Lung microvascular endothelial cell (primary cell): Measurements from ENCODE around the gene SLC4A11. TPM values are rescaled to one million over a fixed set of nuclear protein-coding genes. Genes with fewer than 3 reads are reported as not detected.

Experiments used
- DNase-seq, 2 donors: peaks; one replicate each; pipeline versions ENCODE4 v3.0.0 to v3.0.0-alpha.2; 2010; ENCODE audit warnings: low read depth in 2 of 2
- total RNA-seq: library from RNA; depleted of rRNA; stranded (reverse); fragments of >200 nt; gene quantifications from 2 replicates; pipeline ENCODE4 v1.2.1, GENCODE V29; 2014

Gene SLC4A11
- total RNA-seq, 1 donor from 2014 or later = 23.8 TPM

GRCh38 chr20:3246682-3247081 is 7.7 kb upstream of the SLC4A11 start:
- no peak for DNase-seq

DNA sequence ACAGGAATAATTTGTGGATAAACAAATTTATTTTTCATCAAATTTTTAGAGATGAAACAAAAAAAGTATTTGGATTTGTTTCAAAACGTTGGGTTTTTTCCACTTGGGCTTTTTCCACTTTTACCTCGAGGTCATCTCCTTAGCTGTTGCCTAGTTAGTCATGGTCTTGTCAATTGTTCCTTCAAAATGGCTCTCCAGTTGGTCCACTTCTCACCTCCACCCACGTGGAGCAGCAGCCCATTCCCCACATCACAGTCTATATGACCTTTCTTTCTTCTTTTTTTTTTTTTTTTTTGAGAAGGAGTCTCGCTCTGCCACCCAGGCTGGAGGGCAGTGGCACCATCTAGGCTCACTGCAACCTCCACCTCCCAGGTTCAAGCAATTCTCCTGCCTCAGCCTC is 6.7 kb upstream of the SLC4A11 start:
- no peak for DNase-seq

DNA sequence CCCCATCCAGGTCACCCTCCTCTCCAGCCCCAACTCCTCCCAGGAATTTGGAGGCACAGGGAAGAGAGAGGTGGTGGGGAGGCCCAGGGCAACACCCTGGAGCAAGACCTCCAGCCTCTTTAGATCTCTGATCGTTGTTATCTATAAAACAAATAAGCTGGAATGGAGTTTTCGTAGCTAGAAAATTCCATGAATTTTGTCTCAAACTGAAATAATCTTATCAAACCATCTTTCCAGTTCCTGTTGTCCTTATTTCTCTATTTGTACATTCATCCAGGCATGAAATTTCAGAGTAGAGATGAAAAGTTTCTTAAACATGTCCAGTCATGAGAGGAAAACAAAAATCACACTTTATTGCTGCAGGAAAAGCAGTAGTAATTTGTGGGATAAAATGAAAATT is 6.2 kb upstream of the SLC4A11 start:
- no peak for DNase-seq

DNA sequence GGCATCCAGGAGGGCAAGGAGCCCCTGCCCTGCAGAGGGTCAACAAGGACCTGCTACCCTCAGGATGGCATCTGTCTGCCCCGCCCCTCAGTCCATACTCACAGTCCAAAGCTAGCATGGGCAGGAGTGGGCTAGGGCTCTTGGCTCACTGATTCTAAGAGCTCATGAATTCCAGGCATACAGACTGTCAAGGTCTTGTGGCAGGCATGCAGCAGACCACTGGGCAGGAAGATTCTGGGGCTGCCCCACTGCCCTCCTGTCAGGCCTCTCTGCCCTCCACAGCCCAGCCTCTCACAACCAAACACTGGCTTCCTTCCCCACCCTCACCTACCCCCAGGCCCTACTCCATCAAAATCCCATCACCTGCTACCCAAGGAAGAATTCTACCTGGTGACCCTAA is 5.6 kb upstream of the SLC4A11 start:
- DNase-seq = no peak

DNA sequence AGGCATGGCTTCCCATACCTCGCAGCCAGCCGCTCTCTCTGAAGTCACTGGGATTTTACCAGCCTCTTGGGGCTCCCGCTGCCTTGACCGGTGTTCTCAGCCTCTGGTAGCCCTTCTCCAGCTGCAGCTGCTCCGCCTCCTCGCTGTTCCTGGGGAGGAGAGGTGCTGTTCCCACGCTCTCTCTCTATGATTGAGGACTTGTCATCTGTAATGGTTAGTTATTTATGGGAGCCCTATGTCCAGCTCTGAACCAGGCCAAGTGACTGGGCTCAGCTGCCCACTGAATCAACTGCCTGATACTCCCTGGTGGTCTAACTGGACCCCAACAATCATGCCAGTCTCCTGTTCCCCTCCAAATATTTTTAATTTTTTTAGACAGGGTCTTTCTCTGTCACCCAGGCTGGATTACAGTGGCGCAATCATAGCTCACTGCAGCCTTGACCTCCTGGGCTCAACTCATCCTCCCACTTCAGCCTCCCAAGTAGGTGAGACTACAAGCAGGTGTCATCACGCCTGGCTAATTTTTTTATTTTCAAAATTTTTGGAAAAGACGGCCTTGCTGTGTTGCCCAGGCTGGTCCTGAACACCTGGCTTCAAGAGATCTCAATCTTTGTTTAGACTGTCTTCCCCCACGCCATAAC is 4.8 kb upstream of the SLC4A11 start:
- DNase-seq = peak in 1 of 2 donors; percentile 21

DNA sequence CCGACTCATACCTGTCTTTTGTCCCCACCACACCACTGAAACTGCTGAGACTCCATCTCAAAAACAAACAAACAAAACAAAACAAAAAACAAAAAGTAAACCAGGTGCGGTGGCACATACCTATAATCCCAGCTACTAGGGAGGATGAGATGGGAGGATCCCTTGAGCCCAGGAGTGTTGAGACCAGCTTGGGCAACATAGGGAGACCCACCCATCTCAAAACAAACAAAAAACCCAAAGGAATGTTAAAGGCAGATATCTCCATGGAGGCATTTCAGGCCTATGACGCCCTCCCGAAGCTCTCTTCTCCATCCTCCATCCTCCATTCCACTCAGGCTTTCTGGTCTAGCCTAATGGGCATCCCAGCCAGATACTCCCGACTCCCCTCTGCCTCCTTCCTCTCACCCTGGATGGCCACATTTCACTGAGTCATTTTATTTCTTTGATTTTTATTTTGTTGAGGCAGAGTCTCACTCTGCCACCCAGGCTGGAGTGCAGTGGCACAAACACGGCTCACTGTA is 3.2 kb upstream of the SLC4A11 start:
- DNase-seq = no peak

DNA sequence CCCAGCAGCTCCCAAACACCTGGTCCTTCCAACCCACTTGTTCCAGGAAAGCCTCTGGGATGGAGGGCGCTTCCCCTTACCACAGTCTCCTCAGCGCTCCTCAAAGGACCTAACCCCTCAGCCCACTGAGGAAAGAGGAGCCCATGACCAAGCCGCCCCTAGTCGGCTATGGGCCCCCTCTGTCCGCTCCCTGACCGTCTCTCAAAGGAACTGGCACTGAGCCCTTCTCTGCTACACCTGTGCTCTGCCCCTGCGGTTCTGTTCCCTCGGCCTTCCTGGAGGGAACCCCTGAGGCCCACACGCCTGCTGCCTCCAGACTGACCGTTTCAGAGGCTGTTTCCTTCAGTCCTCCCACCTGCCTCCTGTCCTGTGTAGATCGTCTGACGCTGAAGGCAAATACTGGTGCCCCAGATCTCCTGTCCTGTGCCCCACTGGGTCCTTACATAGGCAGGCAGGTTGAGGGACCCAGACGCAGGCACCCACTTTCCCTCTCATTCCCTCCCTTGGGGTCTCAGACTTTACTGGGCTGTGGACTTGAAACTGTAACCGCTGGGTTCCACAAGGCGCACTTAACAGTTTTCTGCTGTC is 1.9 kb upstream of the SLC4A11 start:
- no peak for DNase-seq

GRCh38 chr20:3239867-3240775 is 1.1 kb upstream of the SLC4A11 start:
- peak; percentile 50 to 51 for DNase-seq

GRCh38 chr20:3238616-3239025 is 369 bp downstream of the SLC4A11 start:
- DNase-seq = peak; percentile 22 to 36

DNA sequence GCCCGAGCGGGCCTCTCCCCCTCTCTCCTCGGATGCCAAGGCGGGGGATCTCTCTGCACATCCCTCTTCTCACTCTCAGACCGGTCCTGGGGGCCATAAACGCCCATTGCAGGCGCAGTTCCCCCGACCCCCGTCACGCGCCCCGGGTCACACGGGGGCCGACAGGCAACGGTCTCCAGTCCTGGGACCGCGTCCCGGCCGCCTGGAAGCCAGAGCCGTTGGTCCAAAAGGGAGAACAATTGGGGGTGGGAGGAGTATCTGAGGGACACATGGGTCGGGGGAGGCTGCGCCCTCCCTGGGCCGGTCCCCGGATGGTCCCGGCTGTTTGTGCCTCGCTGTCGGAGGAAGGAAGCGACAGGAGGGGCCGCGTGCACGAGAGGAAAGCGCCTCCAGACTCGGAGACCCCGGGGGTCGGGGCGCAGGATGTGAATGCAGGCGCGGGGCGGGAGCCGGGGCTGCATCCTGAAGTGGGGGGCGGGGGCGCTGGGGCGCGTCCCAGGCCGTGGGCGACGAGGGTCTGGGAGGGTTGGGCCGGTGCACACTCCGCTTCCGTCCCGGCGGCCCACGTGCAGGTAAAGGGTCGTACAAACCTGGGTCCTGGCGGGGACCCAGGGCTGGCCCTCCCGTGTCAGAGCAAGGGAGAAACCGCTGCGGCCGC is 903 bp downstream of the SLC4A11 start:
- DNase-seq = no peak

- no peak for DNase-seq
Observed at GRCh38 chr20:3237011-3237957, 1.7 kb downstream of the SLC4A11 start.

DNA sequence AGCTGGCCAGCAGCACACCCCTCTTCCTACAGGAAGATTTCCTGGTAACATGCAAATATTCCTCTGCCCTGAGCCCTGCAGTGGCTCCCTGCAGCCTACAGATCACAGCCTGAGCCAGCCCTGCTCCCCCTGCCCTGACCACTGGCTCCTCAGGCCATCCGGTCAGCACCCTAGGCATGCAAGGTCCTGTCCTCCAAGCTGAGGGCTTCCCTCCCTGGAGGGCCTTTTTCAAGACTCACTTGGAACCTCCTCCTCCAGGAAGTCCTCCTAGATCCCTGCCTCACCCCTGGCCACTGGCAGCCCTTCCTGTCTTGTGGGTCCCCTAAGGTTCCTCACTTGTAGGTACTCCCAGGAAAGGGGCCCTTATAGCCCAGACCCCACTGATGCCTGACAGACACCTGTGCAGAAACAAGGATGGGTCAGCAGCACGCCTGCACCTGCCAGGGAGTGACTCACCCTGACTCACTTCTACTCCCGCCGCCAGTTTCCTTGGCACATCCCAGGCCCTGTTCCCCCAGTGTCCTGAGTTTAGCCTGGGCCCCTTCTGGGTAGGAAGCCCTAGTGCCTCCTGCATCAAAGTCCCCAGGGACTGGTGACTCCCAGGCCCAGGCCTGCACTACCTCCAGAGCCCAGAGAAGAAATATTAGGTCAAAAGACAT is 3.2 kb downstream of the SLC4A11 start:
- peak in 1 of 2 donors; percentile 50 for DNase-seq

GRCh38 chr20:3233991-3234498 is 4.9 kb downstream of the SLC4A11 start:
- DNase-seq = no peak

DNA sequence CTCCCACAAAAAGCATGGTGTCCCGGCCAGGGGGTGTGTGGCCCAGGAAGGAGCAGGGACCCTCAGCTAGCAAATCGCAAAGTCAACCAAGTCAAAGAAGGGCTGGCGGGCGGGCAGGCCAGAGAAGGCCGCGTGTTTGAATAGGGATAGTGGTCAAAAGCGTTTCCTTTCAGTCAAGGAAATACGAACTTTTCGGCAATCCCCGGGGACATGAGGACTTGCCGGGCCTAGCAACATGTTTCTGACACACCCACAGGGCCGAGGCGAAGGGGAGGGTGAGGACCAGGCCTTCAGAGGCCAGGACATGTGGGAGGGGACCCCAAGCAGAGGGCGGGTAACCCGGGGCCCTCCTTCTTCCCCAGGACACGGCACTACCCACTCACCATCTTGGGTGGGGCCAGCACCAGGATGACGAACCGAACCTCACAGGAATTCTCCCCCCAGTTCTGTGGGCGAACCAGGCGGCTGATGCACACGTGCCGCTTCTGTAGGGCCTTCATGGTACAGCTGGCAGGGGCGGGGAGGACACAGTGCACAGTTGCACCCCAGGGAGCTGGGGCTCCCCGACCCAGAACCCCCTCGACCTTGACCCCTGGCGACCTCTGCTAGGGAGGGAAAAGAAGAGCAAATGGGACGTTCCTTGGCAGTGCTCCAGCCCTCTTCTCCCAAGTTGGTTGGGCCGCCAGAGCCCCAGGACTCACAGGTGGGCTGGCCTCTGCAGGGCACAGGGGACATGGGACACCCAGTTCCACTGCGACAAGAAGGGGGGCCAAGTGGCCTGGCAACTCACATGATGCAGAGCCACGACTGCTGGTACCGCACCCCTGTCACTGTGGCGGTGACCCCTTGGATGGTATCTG is 5.6 kb downstream of the SLC4A11 start:
- no peak for DNase-seq

GRCh38 chr20:3231889-3232588 is 7.0 kb downstream of the SLC4A11 start:
- no peak for DNase-seq

- DNase-seq = no peak
Observed at GRCh38 chr20:3231116-3231515, 7.9 kb downstream of the SLC4A11 start.

GRCh38 chr20:3229798-3230197 is 9.2 kb downstream of the SLC4A11 start:
- no peak for DNase-seq

- DNase-seq = no peak
Observed at GRCh38 chr20:3229158-3229557, 9.8 kb downstream of the SLC4A11 start.

DNA sequence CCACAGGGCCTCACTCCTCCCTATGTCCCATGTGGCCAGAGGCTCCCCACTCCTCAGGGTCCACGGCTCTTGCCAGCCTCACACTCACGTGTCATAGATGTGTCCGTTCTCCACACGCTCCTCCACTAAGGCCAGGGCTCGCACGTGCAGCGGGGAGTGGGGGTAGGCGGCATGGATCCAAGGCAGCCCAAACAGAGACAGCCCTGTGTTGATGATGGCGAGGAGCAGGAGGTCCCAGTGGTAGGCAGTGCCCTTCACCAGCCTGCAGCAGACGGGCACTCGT is 10.3 kb downstream of the SLC4A11 start:
- no peak for DNase-seq
